Activated CD8-positive, alpha-beta T cell treated with anti-CD3 and anti-CD28 coated beads for 36 hours (primary cell): ENCODE measurements around the gene RBFOX2. TPM values are rescaled to one million over a fixed set of nuclear protein-coding genes. Genes with fewer than 3 reads are reported as not detected.

ENCODE experiments used
- ATAC-seq: fragments of 200-7000 bp; cut with Tn5 transposase; one replicate; pipeline ENCODE4 v1.10.0; 2021; ENCODE audit warnings: mild to moderate bottlenecking, moderate library complexity
- CTCF ChIA-PET: fragments of 350-600 bp; sonication (Branson Sonifier 250); formaldehyde crosslinking; loops from one replicate; lab custom pipeline; 2021; ENCODE audit warnings: antibody characterized with exemption; lab: Charles Lee
- POLR2A ChIA-PET: fragments of 350-600 bp; sonication (Branson Sonifier 250); formaldehyde crosslinking; loops from one replicate; lab custom pipeline; 2021; ENCODE audit warnings: antibody characterized with exemption; lab: Charles Lee
- DNase-seq: peaks from one replicate; pipeline ENCODE4 v3.0.0-alpha.2; 2020
- H3K27ac Mint-ChIP-seq: one replicate; pipeline ENCODE4 v1.8.0; 2021; ENCODE audit warnings: mild to moderate bottlenecking, mixed read lengths
- H3K27me3 Mint-ChIP-seq: one replicate; pipeline ENCODE4 v1.8.0; 2021; ENCODE audit warnings: mixed read lengths
- H3K36me3 Mint-ChIP-seq: one replicate; pipeline ENCODE4 v1.8.0; 2021; ENCODE audit warnings: low read depth, mixed read lengths
- H3K4me1 Mint-ChIP-seq: one replicate; pipeline ENCODE4 v1.8.0; 2021; ENCODE audit warnings: low read depth, mixed read lengths
- H3K4me3 Mint-ChIP-seq: one replicate; pipeline ENCODE4 v1.8.0; 2021; ENCODE audit warnings: mild to moderate bottlenecking, moderate library complexity, mixed read lengths
- H3K9me3 Mint-ChIP-seq: one replicate; pipeline ENCODE4 v1.8.0; 2021; ENCODE audit warnings: mixed read lengths
- CTCF ChIP-seq: fragments of 200-600 bp; IDR thresholded peaks from one replicate; pipeline ENCODE4 v1.8.0; 2022; ENCODE audit warnings: antibody characterized with exemption, mild to moderate bottlenecking
- intact Hi-C: fragments of 100-400 bp; cut with micrococcal nuclease; formaldehyde crosslinking; loops from one replicate; pipeline ENCODE4 v1.10.0; 2022
- total RNA-seq, 2 experiments: library from RNA; stranded (reverse); gene quantifications; one replicate each; pipeline ENCODE4 v1.2.3, GENCODE V29; 2021

The RBFOX2 gene
- total RNA-seq, 2 experiments from 2014 or later, result 3.1 to 3.3 TPM

DNA sequence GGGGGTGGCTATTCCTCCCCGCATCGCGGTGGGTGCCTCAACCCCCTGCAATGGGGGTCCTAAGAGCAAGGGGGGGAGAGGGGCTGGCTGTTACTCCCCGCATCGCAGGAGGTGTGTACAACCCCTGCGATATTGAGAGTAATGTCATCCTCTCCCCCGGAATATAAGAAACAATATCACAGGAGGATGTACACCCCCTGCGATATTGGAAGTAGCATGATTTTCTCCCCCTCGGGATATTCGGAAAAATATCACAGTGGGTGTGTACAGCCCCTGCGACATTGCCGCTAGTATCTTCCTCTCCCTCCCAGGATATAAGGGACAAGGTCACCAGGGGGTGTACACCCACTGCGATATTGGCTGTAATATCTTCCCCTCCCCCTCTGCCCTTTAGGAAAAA lies 333.4 kb downstream of the RBFOX2 start:
- Mint-ChIP-seq H3K4me3 (no peak overlapping the region), H3K36me3 (no peaks in the 10 kb centered on the region), H3K27me3 (peaks cover 2% of the 10 kb centered on the region), H3K9me3 (no peaks in the 10 kb centered on the region), H3K4me1 (no peaks in the 10 kb centered on the region), H3K27ac (no peak overlapping the region)
- no peak for DNase-seq
- POLR2A ChIA-PET, result no interaction called here
- TF ChIP-seq CTCF, result no peak
- intact Hi-C loops, result loop anchor here (10.0 kb wide), 1 partner anchor 50 kb away; the partner anchor contains the start of gene APOL6
- CTCF ChIA-PET, result no interaction called here
- peak; percentile 9 for ATAC-seq

- Mint-ChIP-seq H3K4me1 (no peaks in the 10 kb centered on the region), H3K36me3 (no peaks in the 10 kb centered on the region), H3K27me3 (peaks cover 2% of the 10 kb centered on the region), H3K9me3 (no peaks in the 10 kb centered on the region), H3K4me3 (no peak overlapping the region), H3K27ac (no peak overlapping the region)
- no peak for TF ChIP-seq CTCF
- ChIA-PET POLR2A (no interaction called here), CTCF (interaction anchor here (1.1 to 1.5 kb wide), 2 partner anchors 339 to 376 kb away, joined by 4 to 6 read pairs; no protein-coding TSS in a partner anchor)
- intact Hi-C loops, result loop anchor here (10.0 kb wide), 1 partner anchor 45 kb away; the partner anchor contains the start of gene APOL6
- DNase-seq, result no peak
- ATAC-seq, result no peak
Measured at GRCh38 chr22:35690001-35690400, 338.6 kb downstream of the RBFOX2 start.

DNA sequence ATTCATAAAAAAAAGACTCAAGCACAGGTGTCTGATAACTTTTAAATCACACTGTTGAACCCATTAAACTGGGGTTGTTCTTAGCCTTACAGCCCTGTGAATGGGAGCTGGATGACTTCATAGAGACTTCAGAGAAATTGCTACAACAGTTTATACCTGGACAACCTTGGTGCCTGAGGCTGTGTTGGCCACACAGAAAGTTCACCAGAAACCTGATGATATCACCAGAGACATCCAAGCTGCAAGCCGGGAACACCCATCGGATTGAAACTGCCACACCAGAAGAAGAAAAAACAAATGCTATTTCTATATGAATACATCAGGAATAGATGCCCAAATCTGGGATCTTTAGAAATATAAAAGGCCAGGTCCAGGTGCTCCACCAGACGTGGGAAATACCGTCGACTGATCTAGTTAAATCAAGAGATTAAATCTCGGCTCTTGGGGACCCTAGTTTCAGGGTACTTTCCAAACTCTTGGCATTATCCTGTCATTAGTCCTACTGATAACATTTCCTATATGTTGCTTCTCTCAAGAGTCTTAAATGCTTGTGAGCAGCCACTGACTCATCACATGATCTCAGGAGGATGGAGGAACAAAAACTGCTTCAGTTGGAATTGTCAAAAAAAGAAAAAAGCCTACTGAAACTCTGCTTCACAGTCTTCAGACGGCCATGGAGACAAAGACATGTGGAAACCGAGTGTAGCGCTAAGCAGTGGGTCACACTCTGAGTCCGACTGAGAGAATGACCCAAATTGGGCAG lies 339.5 kb downstream of the RBFOX2 start:
- H3K4me1 Mint-ChIP-seq, result no peaks in the 10 kb centered on the region
- DNase-seq (no peak), ATAC-seq (no peak)
- H3K9me3 Mint-ChIP-seq, result no peaks in the 10 kb centered on the region
- intact Hi-C loops, result no loop called here
- ChIA-PET CTCF (interaction anchor here (1.4 kb wide), 1 partner anchor 62 kb away, joined by 4 read pairs; no protein-coding TSS in a partner anchor), POLR2A (no interaction called here)
- H3K36me3 Mint-ChIP-seq, result no peaks in the 10 kb centered on the region
- peaks cover 2% of the 10 kb centered on the region for H3K27me3 Mint-ChIP-seq
- H3K27ac Mint-ChIP-seq, result no peak overlapping the region
- H3K4me3 Mint-ChIP-seq, result no peak overlapping the region
- TF ChIP-seq CTCF, result no peak

Other genes with a start within 250 kb of the RBFOX2 start
- 10 to 100 TPM; 44.5 to 46.7 TPM for gene APOL3, start 131.9 kb upstream of the RBFOX2 start, total RNA-seq
- gene APOL4, start 173.0 kb upstream of the RBFOX2 start, total RNA-seq, result under 1 TPM; 0.18 TPM
- 10 to 100 TPM; 45.4 to 49.7 TPM for gene APOL2, start 210.7 kb upstream of the RBFOX2 start, total RNA-seq
- gene APOL1, start 224.3 kb upstream of the RBFOX2 start, total RNA-seq, result 10 to 100 TPM; 13.8 to 17.1 TPM